Fibroblast of lung (primary cell): ENCODE measurements around the gene RRH.
"Not testable (repeated sequence)": the region's sequence is repeated elsewhere in the genome, so short reads cannot be mapped to it uniquely, and the experiment has no call there.

Experiments
- EZH2 ChIP-seq: IDR thresholded peaks from 2 replicates; pipeline ENCODE4 v1.5.1; 2012; ENCODE audit warnings: low read length, control low read depth, mild to moderate bottlenecking; ENCODE audit errors: missing control alignments
- TF ChIP-seq, protein P1 (sequence below), 2 donors: IDR thresholded peaks in 1 of 2; conservative IDR thresholded peaks in 1 of 2; 1 replicate in 1 of 2; 2 replicates in 1 of 2; pipeline ENCODE4 v1.5.1; 2011 to 2012; ENCODE audit warnings: low read length in 2 of 2, control low read depth in 1 of 2, inconsistent platforms in 1 of 2, low read depth in 1 of 2, mild to moderate bottlenecking in 1 of 2

DNA sequence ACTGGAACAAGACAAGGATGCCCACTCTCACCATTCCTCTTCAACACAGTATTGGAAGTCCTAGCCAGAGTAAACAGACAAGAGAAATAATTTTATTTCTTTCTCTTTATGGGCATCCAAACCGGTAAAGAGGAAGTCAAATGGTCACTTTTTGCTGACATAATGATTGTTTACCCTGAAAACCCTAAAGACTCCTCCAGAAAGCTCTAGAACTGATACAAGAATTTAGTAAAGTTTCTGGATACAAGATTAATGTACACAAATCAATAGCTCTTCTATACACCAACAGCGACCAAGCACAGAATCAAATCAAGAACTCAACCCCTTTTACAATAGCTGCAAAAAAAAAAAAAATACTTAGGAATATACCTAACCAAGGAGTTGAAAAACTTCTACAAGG is 45.7 kb upstream of the RRH start:
- TF ChIP-seq, protein P1, sequence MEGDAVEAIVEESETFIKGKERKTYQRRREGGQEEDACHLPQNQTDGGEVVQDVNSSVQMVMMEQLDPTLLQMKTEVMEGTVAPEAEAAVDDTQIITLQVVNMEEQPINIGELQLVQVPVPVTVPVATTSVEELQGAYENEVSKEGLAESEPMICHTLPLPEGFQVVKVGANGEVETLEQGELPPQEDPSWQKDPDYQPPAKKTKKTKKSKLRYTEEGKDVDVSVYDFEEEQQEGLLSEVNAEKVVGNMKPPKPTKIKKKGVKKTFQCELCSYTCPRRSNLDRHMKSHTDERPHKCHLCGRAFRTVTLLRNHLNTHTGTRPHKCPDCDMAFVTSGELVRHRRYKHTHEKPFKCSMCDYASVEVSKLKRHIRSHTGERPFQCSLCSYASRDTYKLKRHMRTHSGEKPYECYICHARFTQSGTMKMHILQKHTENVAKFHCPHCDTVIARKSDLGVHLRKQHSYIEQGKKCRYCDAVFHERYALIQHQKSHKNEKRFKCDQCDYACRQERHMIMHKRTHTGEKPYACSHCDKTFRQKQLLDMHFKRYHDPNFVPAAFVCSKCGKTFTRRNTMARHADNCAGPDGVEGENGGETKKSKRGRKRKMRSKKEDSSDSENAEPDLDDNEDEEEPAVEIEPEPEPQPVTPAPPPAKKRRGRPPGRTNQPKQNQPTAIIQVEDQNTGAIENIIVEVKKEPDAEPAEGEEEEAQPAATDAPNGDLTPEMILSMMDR (conservative IDR thresholded peaks at IDR 0.05 in 1 of 2, IDR thresholded peaks at IDR 0.05 in 1 of 2; ENCODE audit: low read depth in 1 of 2, low read length in 2 of 2) = not testable (repeated sequence)
- TF ChIP-seq EZH2 = not testable (repeated sequence)
